Liver (tissue), 9 donors: ENCODE data around the gene SLK. TPM values are rescaled to one million over a fixed set of nuclear protein-coding genes. Genes with fewer than 3 reads are reported as not detected.

Experiments
- DNase-seq: peaks from one replicate; pipeline ENCODE4 v3.0.0-alpha.2; 2017; ENCODE audit warnings: low spot score
- H3K27ac ChIP-seq, 2 donors: one replicate each; pipeline ENCODE4 v1.7.0; 2013; ENCODE audit warnings: inconsistent platforms in 2 of 2, low read length in 2 of 2, control low read depth in 1 of 2, low read depth in 1 of 2, mild to moderate bottlenecking in 1 of 2
- H3K27me3 ChIP-seq, 4 donors: one replicate each; pipeline versions ENCODE4 v1.6.1 to v1.7.0; 2013; ENCODE audit warnings: low read length in 3 of 4, inconsistent platforms in 1 of 4, mild to moderate bottlenecking in 1 of 4, moderate library complexity in 1 of 4; ENCODE audit not compliant: control insufficient read depth in 4 of 4, insufficient read depth in 4 of 4
- H3K36me3 ChIP-seq, 4 donors: one replicate each; pipeline versions ENCODE4 v1.6.1 to v1.7.0; 2013; ENCODE audit warnings: low read length in 3 of 4, mild to moderate bottlenecking in 3 of 4, low read depth in 1 of 4, moderate library complexity in 1 of 4; ENCODE audit not compliant: control insufficient read depth in 4 of 4, insufficient read depth in 3 of 4
- H3K4me1 ChIP-seq, 4 donors: one replicate each; pipeline versions ENCODE4 v1.6.1 to v1.7.0; 2013; ENCODE audit warnings: low read length in 3 of 4, mild to moderate bottlenecking in 3 of 4, moderate library complexity in 1 of 4; ENCODE audit not compliant: control insufficient read depth in 4 of 4, insufficient read depth in 4 of 4
- H3K4me3 ChIP-seq, 3 donors: one replicate each; pipeline versions ENCODE4 v1.6.1 to v1.7.0; 2013; ENCODE audit warnings: low read length in 3 of 3, control low read depth in 1 of 3, low read depth in 1 of 3, mild to moderate bottlenecking in 1 of 3
- H3K9ac ChIP-seq, 2 donors: one replicate each; pipeline ENCODE4 v1.7.0; 2013; ENCODE audit warnings: low read length in 2 of 2, mild to moderate bottlenecking in 2 of 2, moderate library complexity in 2 of 2, control low read depth in 1 of 2, low read depth in 1 of 2
- H3K9me3 ChIP-seq, 4 donors: one replicate each; pipeline versions ENCODE4 v1.6.1 to v1.7.0; 2013; ENCODE audit warnings: low read length in 3 of 4; ENCODE audit not compliant: control insufficient read depth in 4 of 4
- FOXA1 ChIP-seq: IDR thresholded peaks from 2 replicates; pipeline ENCODE4 v1.6.1; 2016; ENCODE audit warnings: antibody characterized with exemption
- GABPA ChIP-seq, 2 donors: IDR thresholded peaks in 1 of 2; conservative IDR thresholded peaks in 1 of 2; 2 replicates each; pipeline ENCODE4 v1.6.1; 2016; ENCODE audit warnings: antibody characterized with exemption in 2 of 2, mild to moderate bottlenecking in 1 of 2, moderate library complexity in 1 of 2
- HNF4A ChIP-seq, 2 donors: conservative IDR thresholded peaks; 2 replicates each; pipeline ENCODE4 v1.6.1; 2016; ENCODE audit warnings: antibody characterized with exemption in 2 of 2, mild to moderate bottlenecking in 2 of 2
- HNF4G ChIP-seq: IDR thresholded peaks from 2 replicates; pipeline ENCODE4 v1.6.1; 2016; ENCODE audit warnings: antibody characterized with exemption
- RAD21 ChIP-seq, 2 donors: IDR thresholded peaks; 2 replicates each; pipeline ENCODE4 v1.6.1; 2016; ENCODE audit warnings: antibody characterized with exemption in 2 of 2, mild to moderate bottlenecking in 2 of 2
- RXRA ChIP-seq, 2 donors: IDR thresholded peaks; 2 replicates each; pipeline ENCODE4 v1.6.1; 2017 to 2018; ENCODE audit warnings: antibody characterized with exemption in 2 of 2, mild to moderate bottlenecking in 1 of 2
- SP1 ChIP-seq: IDR thresholded peaks from 2 replicates; pipeline ENCODE4 v1.6.1; 2018; ENCODE audit warnings: antibody characterized with exemption, mild to moderate bottlenecking
- TAF1 ChIP-seq: conservative IDR thresholded peaks from 2 replicates; pipeline ENCODE4 v1.6.1; 2016; ENCODE audit warnings: antibody characterized with exemption, mild to moderate bottlenecking
- YY1 ChIP-seq: IDR thresholded peaks from 2 replicates; pipeline ENCODE4 v1.6.1; 2016; ENCODE audit warnings: antibody characterized with exemption, mild to moderate bottlenecking
- WGBS: extraction: QIAGEN DNeasy Blood & Tissue Kit; methylation state at CpG from one replicate; pipeline ENCODE4 v1.1.7; 2013; 5-methylcytosine and 5-hydroxymethylcytosine counted together
- polyA plus RNA-seq, 2 donors: library from polyadenylated mRNA; stranded (reverse) in 1 of 2; unstranded in 1 of 2; fragments of 200-250 nt in 1 of 2; fragments of >200 nt in 1 of 2; fragmentation: Nextera tagmentation in 1 of 2; extraction: Ambion mirVana in 1 of 2; gene quantifications; one replicate each; pipeline versions ENCODE4 v1.2.1 to v1.2.3, GENCODE V29; 2013 to 2015
- total RNA-seq, 2 donors: library from RNA; depleted of rRNA; stranded (reverse); fragments of >200 nt; gene quantifications; one replicate each; pipeline ENCODE4 v1.2.3, GENCODE V29; 2014
- TF ChIP-seq, protein P1 (sequence below): IDR thresholded peaks from 2 replicates; pipeline ENCODE4 v1.6.1; 2016; ENCODE audit warnings: antibody characterized with exemption
- TF ChIP-seq, protein P2 (sequence below): IDR thresholded peaks from 2 replicates; pipeline ENCODE4 v1.6.1; 2016; ENCODE audit warnings: antibody characterized with exemption
- TF ChIP-seq, protein P3 (sequence below): fragments of 150-350 bp; IDR thresholded peaks from 2 replicates; pipeline ENCODE4 v1.5.1; 2017; ENCODE audit warnings: improper control_type of control experiment, low read depth, low read length; ENCODE audit not compliant: missing input control
- TF ChIP-seq, protein P4 (sequence below): IDR thresholded peaks from 2 replicates; pipeline ENCODE4 v1.6.1; 2016; ENCODE audit warnings: antibody characterized with exemption, mild to moderate bottlenecking
- TF ChIP-seq, protein P5 (sequence below): IDR thresholded peaks from 2 replicates; pipeline ENCODE4 v1.6.1; 2016; ENCODE audit warnings: antibody characterized with exemption
- donor health status: healthy.
- donor health status: healthy.
- donor health status: healthy.
- donor health status: healthy.
- donor health status: healthy.

SLK gene
- total and polyA plus RNA-seq, 4 donors = 3.9 to 20.3 (median 12.4) TPM

- H3K27ac ChIP-seq = no peak overlapping the region
- no peaks in the 10 kb centered on the region for H3K4me1 ChIP-seq
- no peak overlapping the region for H3K4me3 ChIP-seq
- H3K27me3 ChIP-seq = no peaks in the 10 kb centered on the region
- 87% methylated on average over 8 of the region's 8 CpGs for WGBS
- TF ChIP-seq, protein P1, sequence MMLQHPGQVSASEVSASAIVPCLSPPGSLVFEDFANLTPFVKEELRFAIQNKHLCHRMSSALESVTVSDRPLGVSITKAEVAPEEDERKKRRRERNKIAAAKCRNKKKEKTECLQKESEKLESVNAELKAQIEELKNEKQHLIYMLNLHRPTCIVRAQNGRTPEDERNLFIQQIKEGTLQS = no peak
- TF ChIP-seq, protein P2, sequence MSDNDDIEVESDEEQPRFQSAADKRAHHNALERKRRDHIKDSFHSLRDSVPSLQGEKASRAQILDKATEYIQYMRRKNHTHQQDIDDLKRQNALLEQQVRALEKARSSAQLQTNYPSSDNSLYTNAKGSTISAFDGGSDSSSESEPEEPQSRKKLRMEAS = no peak
- no peak for TF ChIP-seq GABPA (IDR thresholded peaks at IDR 0.05 in 1 of 2, conservative IDR thresholded peaks at IDR 0.05 in 1 of 2)
- H3K9me3 ChIP-seq = no peaks in the 10 kb centered on the region
- H3K9ac ChIP-seq = no peak overlapping the region
- no peaks in the 10 kb centered on the region for H3K36me3 ChIP-seq
- no peak for DNase-seq
These were observed 76.4 kb downstream of the SLK start for GRCh38 chr10:104043185-104043830.

- Histone ChIP-seq H3K4me3 (no peak overlapping the region), H3K36me3 (no peaks in the 10 kb centered on the region), H3K9ac (no peak overlapping the region), H3K27me3 (no peaks in the 10 kb centered on the region), H3K27ac (no peak overlapping the region), H3K4me1 (no peaks in the 10 kb centered on the region), H3K9me3 (no peaks in the 10 kb centered on the region)
- TF ChIP-seq HNF4G (no peak), TAF1 (no peak), SP1 (no peak), FOXA1 (no peak), YY1 (no peak), RAD21 (IDR thresholded peaks at IDR 0.05) (no peak), RXRA (IDR thresholded peaks at IDR 0.05) (no peak), HNF4A (conservative IDR thresholded peaks at IDR 0.05) (no peak)
- TF ChIP-seq, protein P3, sequence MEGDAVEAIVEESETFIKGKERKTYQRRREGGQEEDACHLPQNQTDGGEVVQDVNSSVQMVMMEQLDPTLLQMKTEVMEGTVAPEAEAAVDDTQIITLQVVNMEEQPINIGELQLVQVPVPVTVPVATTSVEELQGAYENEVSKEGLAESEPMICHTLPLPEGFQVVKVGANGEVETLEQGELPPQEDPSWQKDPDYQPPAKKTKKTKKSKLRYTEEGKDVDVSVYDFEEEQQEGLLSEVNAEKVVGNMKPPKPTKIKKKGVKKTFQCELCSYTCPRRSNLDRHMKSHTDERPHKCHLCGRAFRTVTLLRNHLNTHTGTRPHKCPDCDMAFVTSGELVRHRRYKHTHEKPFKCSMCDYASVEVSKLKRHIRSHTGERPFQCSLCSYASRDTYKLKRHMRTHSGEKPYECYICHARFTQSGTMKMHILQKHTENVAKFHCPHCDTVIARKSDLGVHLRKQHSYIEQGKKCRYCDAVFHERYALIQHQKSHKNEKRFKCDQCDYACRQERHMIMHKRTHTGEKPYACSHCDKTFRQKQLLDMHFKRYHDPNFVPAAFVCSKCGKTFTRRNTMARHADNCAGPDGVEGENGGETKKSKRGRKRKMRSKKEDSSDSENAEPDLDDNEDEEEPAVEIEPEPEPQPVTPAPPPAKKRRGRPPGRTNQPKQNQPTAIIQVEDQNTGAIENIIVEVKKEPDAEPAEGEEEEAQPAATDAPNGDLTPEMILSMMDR = no peak
- TF ChIP-seq, protein P4, sequence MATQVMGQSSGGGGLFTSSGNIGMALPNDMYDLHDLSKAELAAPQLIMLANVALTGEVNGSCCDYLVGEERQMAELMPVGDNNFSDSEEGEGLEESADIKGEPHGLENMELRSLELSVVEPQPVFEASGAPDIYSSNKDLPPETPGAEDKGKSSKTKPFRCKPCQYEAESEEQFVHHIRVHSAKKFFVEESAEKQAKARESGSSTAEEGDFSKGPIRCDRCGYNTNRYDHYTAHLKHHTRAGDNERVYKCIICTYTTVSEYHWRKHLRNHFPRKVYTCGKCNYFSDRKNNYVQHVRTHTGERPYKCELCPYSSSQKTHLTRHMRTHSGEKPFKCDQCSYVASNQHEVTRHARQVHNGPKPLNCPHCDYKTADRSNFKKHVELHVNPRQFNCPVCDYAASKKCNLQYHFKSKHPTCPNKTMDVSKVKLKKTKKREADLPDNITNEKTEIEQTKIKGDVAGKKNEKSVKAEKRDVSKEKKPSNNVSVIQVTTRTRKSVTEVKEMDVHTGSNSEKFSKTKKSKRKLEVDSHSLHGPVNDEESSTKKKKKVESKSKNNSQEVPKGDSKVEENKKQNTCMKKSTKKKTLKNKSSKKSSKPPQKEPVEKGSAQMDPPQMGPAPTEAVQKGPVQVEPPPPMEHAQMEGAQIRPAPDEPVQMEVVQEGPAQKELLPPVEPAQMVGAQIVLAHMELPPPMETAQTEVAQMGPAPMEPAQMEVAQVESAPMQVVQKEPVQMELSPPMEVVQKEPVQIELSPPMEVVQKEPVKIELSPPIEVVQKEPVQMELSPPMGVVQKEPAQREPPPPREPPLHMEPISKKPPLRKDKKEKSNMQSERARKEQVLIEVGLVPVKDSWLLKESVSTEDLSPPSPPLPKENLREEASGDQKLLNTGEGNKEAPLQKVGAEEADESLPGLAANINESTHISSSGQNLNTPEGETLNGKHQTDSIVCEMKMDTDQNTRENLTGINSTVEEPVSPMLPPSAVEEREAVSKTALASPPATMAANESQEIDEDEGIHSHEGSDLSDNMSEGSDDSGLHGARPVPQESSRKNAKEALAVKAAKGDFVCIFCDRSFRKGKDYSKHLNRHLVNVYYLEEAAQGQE = no peak
- TF ChIP-seq, protein P5, sequence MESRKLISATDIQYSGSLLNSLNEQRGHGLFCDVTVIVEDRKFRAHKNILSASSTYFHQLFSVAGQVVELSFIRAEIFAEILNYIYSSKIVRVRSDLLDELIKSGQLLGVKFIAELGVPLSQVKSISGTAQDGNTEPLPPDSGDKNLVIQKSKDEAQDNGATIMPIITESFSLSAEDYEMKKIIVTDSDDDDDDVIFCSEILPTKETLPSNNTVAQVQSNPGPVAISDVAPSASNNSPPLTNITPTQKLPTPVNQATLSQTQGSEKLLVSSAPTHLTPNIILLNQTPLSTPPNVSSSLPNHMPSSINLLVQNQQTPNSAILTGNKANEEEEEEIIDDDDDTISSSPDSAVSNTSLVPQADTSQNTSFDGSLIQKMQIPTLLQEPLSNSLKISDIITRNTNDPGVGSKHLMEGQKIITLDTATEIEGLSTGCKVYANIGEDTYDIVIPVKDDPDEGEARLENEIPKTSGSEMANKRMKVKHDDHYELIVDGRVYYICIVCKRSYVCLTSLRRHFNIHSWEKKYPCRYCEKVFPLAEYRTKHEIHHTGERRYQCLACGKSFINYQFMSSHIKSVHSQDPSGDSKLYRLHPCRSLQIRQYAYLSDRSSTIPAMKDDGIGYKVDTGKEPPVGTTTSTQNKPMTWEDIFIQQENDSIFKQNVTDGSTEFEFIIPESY = no peak
- no peak for DNase-seq
- 79% methylated on average over 4 of the region's 4 CpGs for WGBS
These were observed 76.9 kb downstream of the SLK start for GRCh38 chr10:104043854-104044253.
